ENCODE results near the gene TH. TPM values are rescaled to one million over a fixed set of nuclear protein-coding genes. Genes with fewer than 3 reads are reported as not detected.
A peak's percentile ranks its signal among the peaks of the same experiment; 100 is the strongest.

Gene TH
- polyA plus RNA-seq, 1 of the 3 experiments (the other 2 are of a cell fraction), result not detected

DNA sequence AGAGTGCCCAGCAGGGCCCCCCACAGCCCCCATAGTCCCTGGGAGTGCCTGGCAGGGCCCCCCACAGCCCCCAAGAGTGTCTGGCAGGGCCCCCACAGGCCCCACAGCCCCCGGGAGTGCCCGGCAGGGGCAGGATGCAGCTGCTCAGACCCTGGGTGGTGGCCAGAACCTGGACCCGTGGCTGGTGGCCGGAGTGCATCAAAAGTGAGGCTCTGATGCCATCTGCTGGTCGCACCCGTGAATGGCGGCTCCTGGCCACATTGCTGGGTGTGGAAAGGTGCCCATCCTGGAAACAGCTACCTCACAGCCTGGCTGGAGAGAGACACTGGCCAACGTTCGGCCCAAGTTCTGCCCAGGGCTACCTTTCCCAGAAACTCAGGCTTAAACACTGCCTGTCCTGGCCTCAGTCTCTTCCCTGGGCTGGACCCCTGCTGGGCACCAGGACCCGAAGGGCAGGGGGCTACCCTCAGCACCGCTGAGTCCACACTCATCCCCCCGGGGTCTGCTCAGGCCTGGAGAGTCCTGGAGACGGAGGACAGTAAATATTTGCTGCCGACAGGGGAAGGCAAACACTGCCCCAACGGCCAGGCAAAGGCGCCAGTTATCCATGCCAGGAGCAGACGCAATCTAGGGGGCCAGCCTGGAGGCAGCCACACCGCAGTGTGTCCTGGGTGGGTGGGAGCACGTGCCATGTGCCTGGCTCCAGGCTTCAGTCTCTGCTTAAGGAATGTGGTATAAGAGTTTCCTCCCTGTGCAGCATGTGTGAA lies 15.0 kb downstream of the TH start (continued):
- TF ChIP-seq, protein P1, sequence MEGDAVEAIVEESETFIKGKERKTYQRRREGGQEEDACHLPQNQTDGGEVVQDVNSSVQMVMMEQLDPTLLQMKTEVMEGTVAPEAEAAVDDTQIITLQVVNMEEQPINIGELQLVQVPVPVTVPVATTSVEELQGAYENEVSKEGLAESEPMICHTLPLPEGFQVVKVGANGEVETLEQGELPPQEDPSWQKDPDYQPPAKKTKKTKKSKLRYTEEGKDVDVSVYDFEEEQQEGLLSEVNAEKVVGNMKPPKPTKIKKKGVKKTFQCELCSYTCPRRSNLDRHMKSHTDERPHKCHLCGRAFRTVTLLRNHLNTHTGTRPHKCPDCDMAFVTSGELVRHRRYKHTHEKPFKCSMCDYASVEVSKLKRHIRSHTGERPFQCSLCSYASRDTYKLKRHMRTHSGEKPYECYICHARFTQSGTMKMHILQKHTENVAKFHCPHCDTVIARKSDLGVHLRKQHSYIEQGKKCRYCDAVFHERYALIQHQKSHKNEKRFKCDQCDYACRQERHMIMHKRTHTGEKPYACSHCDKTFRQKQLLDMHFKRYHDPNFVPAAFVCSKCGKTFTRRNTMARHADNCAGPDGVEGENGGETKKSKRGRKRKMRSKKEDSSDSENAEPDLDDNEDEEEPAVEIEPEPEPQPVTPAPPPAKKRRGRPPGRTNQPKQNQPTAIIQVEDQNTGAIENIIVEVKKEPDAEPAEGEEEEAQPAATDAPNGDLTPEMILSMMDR (IDR thresholded peaks at IDR 0.05), result peak; percentile 73
- TF ChIP-seq, protein P2, sequence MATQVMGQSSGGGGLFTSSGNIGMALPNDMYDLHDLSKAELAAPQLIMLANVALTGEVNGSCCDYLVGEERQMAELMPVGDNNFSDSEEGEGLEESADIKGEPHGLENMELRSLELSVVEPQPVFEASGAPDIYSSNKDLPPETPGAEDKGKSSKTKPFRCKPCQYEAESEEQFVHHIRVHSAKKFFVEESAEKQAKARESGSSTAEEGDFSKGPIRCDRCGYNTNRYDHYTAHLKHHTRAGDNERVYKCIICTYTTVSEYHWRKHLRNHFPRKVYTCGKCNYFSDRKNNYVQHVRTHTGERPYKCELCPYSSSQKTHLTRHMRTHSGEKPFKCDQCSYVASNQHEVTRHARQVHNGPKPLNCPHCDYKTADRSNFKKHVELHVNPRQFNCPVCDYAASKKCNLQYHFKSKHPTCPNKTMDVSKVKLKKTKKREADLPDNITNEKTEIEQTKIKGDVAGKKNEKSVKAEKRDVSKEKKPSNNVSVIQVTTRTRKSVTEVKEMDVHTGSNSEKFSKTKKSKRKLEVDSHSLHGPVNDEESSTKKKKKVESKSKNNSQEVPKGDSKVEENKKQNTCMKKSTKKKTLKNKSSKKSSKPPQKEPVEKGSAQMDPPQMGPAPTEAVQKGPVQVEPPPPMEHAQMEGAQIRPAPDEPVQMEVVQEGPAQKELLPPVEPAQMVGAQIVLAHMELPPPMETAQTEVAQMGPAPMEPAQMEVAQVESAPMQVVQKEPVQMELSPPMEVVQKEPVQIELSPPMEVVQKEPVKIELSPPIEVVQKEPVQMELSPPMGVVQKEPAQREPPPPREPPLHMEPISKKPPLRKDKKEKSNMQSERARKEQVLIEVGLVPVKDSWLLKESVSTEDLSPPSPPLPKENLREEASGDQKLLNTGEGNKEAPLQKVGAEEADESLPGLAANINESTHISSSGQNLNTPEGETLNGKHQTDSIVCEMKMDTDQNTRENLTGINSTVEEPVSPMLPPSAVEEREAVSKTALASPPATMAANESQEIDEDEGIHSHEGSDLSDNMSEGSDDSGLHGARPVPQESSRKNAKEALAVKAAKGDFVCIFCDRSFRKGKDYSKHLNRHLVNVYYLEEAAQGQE (IDR thresholded peaks at IDR 0.05; ENCODE audit: low read depth, low read length), result no peak
- no peak for TF ChIP-seq FOXJ3 (CRISPR knock-in tag; IDR thresholded peaks at IDR 0.05)
- no peak for TF ChIP-seq GATA2 (CRISPR knock-in tag; IDR thresholded peaks at IDR 0.05)

DNA sequence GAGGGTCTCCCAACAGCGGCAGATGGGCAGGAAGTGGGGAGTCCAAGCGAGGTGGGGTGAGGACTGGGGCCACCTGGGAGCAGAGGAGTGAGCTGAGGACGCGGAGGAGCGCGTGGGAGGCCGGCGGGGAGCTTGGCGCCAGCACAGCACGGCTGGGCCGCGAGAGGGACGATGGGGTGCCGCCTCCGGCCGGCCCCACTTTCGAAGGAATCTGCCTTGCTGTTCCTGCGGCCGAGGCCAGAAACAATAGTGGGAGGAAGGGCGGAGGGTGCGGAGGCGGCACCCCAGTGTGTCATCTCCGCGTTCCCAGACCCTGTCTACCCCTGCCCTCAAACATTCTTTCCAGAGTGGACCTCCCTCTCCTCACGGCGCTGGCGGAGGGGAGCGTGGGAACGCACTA lies 16.1 kb downstream of the TH start:
- Histone ChIP-seq H3K9me2 (no peaks in the 10 kb centered on the region), H3K4me3 (ENCODE audit: low read depth in 2 of 2, low read length in 1 of 2) (no peak overlapping the region), H3K4me2 (no peak overlapping the region), H3K4me1 (ENCODE audit: control insufficient read depth in 1 of 2, insufficient read depth in 2 of 2, low read depth in 1 of 2, low read length in 1 of 2) (peaks cover 0 to 21% of the 10 kb centered on the region in 2 experiments; a peak in 1 of 4 replicates), H3K27me3 (ENCODE audit: insufficient read depth) (no peaks in the 10 kb centered on the region), H3K9me3 (no peaks in the 10 kb centered on the region), H3K36me3 (replicated peaks in 1 of 2; ENCODE audit: control insufficient read depth in 1 of 2, insufficient read depth in 2 of 2, low read length in 1 of 2) (no peaks in the 10 kb centered on the region), H3K9ac (no peak overlapping the region), H4K20me1 (ENCODE audit: insufficient read depth) (0 out of 2 replicates have a peak, but pooled peaks cover 3% of the 10 kb centered on the region), H3K79me2 (ENCODE audit: insufficient read depth) (no peaks in the 10 kb centered on the region), H2AFZ (ENCODE audit: low read depth) (no peak overlapping the region), H3K27ac (ENCODE audit: low read depth in 2 of 2, low read length in 1 of 2) (no peak overlapping the region), H3F3A (replicated peaks; ENCODE audit: insufficient read depth) (no peaks in the 10 kb centered on the region)
- CTCF ChIA-PET, result interaction anchor here (0.6 to 25.3 kb wide), 38 partner anchors 8 to 609 kb away, joined by 3 to 1098 read pairs (median 5); partner anchors contain the start of genes H19, SYT8, TH and TNNI2
- 87% methylated on average over 25 of the region's 29 CpGs for WGBS (ENCODE audit: low lambda C conversion rate)
- no peak for DNase-seq
- POLR2A ChIA-PET, result interaction anchor here (1.2 to 2.1 kb wide), 3 partner anchors 29 to 503 kb away, joined by 3 to 10 read pairs (median 4); no protein-coding TSS in a partner anchor
- TF ChIP-seq ELF1 (IDR thresholded peaks at IDR 0.05), result no peak
- TF ChIP-seq RFX5 (IDR thresholded peaks at IDR 0.05; ENCODE audit: low read length), result no peak
- no peak for TF ChIP-seq NFIC (IDR thresholded peaks at IDR 0.05; ENCODE audit: borderline replicate concordance)
- no peak for TF ChIP-seq MXI1 (IDR thresholded peaks at IDR 0.05; ENCODE audit: low read depth, low read length)
- no peak for TF ChIP-seq FOXJ3 (CRISPR knock-in tag; IDR thresholded peaks at IDR 0.05)
- no peak for TF ChIP-seq GATA2 (CRISPR knock-in tag; IDR thresholded peaks at IDR 0.05)
- TF ChIP-seq RXRA (IDR thresholded peaks at IDR 0.05; ENCODE audit: borderline replicate concordance, low read depth), result no peak
- TF ChIP-seq JUND (IDR thresholded peaks at IDR 0.05), result no peak
- TF ChIP-seq FOXM1 (IDR thresholded peaks at IDR 0.05; ENCODE audit: low read depth), result no peak
- TF ChIP-seq, protein P3, sequence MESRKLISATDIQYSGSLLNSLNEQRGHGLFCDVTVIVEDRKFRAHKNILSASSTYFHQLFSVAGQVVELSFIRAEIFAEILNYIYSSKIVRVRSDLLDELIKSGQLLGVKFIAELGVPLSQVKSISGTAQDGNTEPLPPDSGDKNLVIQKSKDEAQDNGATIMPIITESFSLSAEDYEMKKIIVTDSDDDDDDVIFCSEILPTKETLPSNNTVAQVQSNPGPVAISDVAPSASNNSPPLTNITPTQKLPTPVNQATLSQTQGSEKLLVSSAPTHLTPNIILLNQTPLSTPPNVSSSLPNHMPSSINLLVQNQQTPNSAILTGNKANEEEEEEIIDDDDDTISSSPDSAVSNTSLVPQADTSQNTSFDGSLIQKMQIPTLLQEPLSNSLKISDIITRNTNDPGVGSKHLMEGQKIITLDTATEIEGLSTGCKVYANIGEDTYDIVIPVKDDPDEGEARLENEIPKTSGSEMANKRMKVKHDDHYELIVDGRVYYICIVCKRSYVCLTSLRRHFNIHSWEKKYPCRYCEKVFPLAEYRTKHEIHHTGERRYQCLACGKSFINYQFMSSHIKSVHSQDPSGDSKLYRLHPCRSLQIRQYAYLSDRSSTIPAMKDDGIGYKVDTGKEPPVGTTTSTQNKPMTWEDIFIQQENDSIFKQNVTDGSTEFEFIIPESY (IDR thresholded peaks at IDR 0.05; ENCODE audit: borderline replicate concordance, low read depth), result no peak
- no peak for TF ChIP-seq SMC3 (IDR thresholded peaks at IDR 0.05; ENCODE audit: low read depth, low read length)
- no peak for TF ChIP-seq EP300 (IDR thresholded peaks at IDR 0.05; ENCODE audit: borderline replicate concordance in 1 of 2, low read depth in 1 of 2, low read length in 1 of 2)
- TF ChIP-seq, protein P1 (IDR thresholded peaks at IDR 0.05), result no peak
- TF ChIP-seq TEAD4 (IDR thresholded peaks at IDR 0.05; ENCODE audit: borderline replicate concordance, insufficient read depth), result no peak
- TF ChIP-seq RAD21 (IDR thresholded peaks at IDR 0.05; ENCODE audit: low read length), result no peak
- TF ChIP-seq TAF1 (IDR thresholded peaks at IDR 0.05; ENCODE audit: borderline replicate concordance, low read depth, low read length), result no peak
- TF ChIP-seq, protein P4, sequence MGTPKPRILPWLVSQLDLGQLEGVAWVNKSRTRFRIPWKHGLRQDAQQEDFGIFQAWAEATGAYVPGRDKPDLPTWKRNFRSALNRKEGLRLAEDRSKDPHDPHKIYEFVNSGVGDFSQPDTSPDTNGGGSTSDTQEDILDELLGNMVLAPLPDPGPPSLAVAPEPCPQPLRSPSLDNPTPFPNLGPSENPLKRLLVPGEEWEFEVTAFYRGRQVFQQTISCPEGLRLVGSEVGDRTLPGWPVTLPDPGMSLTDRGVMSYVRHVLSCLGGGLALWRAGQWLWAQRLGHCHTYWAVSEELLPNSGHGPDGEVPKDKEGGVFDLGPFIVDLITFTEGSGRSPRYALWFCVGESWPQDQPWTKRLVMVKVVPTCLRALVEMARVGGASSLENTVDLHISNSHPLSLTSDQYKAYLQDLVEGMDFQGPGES (IDR thresholded peaks at IDR 0.05; ENCODE audit: low read depth, low read length), result no peak
